Keratinocyte (primary cell): ENCODE data around the gene TPST2.

Experiments
- CTCF ChIP-seq, 3 experiments: IDR thresholded peaks in 1 of 3; conservative IDR thresholded peaks in 1 of 3; optimal IDR thresholded peaks in 1 of 3; 2 replicates in 2 of 3; 3 replicates in 1 of 3; pipeline versions ENCODE3 to v1.5.1; 2011; ENCODE audit warnings: low read length in 3 of 3, mild to moderate bottlenecking in 3 of 3, moderate library complexity in 2 of 3, control low read depth in 1 of 3, inconsistent platforms in 1 of 3; ENCODE audit not compliant: insufficient read depth in 2 of 3; ENCODE audit errors: extremely low read depth in 1 of 3
- EZH2 ChIP-seq: IDR thresholded peaks from one replicate; pipeline ENCODE4 v1.6.1; 2012; ENCODE audit warnings: inconsistent platforms, mild to moderate bottlenecking, low read length, moderate library complexity

- TF ChIP-seq CTCF (optimal IDR thresholded peaks at IDR 0.05 in 1 of 3, IDR thresholded peaks at IDR 0.05 in 1 of 3, conservative IDR thresholded peaks at IDR 0.05 in 1 of 3; ENCODE audit: extremely low read depth in 1 of 3, insufficient read depth in 2 of 3, low read length in 3 of 3): no peak
- no peak for TF ChIP-seq EZH2
Measured at GRCh38 chr22:26616650-26617049, 26.7 kb upstream of the TPST2 start.
